Activated T-cell treated with anti-CD3 and anti-CD28 coated beads, Interleukin-2, amount 50 U/mL, for 1 hour (primary cell): ENCODE data around the gene GPBP1.
"Not testable (repeated sequence)": the region's sequence is repeated elsewhere in the genome, so short reads cannot be mapped to it uniquely, and the experiment has no call there.

Experiments used
- DNase-seq: peaks from one replicate; pipeline ENCODE4 v3.0.0-alpha.2; 2020

Gene GPBP1

DNA sequence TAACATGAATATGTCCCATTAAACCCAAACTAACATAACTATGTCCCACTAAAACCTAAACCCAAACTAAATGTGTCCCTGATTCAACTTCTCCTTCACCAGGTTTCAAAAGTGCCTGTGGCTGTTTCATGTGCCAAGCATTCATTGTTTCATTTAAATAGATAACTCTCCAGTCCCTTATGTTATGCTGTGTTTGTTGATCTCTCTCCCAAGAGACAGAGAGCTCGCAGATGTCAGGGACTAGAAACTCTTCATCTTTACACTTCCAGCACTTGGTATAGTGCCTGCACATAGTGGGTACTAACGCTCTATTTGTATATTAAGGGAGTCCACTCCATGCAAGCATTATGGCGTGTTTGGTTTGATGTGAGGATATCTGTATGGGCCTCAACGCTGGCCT lies 118.0 kb downstream of the GPBP1 start:
- no peak for DNase-seq

GRCh38 chr5:57292336-57292735 lies 118.5 kb downstream of the GPBP1 start:
- no peak for DNase-seq

GRCh38 chr5:57298295-57298984 lies 124.6 kb downstream of the GPBP1 start:
- peak; percentile 68 for DNase-seq

- DNase-seq = peak; percentile 38
Measured at GRCh38 chr5:57298985-57299491, 125.2 kb downstream of the GPBP1 start.

- no peak for DNase-seq
Measured at GRCh38 chr5:57299986-57300385, 126.1 kb downstream of the GPBP1 start.

DNA sequence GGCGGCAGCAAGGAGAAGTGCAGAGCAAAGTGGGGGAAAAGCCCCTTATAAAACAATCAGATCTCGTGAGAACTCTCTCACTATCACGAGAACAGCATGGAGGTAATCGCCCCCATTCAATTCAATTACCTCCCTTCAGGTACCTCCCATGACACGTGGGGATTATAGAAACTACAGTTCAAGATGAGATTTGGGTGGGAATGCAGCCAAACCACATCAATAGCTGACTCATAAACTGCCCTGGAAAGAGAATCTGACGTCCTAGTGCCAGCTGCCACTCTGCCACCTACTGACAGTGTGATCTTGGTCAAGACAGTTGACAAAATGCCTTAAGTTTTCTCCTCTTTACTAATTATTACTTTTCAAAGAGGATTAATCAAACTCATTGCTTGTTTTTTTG lies 128.3 kb downstream of the GPBP1 start:
- no peak for DNase-seq

GRCh38 chr5:57302643-57303042 lies 128.8 kb downstream of the GPBP1 start:
- DNase-seq = no peak

DNA sequence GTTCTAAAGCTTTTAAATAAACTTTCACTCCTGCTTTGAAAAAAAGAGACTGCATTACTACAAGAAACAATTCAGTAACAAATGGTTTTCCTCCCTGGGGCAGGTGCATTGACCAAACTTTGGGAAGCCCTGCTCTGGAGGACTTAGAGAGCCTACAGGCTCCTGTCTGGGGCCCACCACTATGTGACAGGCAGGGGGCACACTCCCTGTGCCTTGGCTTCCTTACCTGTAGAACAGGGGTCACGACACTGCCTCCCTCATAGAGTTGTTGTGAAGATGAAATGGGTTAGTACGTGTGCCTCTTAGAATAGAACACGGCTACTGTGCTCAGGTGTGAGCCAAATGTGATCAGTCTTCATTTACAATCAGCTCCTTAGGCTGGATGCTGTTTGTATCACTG lies 130.1 kb downstream of the GPBP1 start:
- no peak for DNase-seq

GRCh38 chr5:57304931-57305330 lies 131.1 kb downstream of the GPBP1 start:
- no peak for DNase-seq

GRCh38 chr5:57306359-57306758 lies 132.5 kb downstream of the GPBP1 start:
- DNase-seq = no peak

DNA sequence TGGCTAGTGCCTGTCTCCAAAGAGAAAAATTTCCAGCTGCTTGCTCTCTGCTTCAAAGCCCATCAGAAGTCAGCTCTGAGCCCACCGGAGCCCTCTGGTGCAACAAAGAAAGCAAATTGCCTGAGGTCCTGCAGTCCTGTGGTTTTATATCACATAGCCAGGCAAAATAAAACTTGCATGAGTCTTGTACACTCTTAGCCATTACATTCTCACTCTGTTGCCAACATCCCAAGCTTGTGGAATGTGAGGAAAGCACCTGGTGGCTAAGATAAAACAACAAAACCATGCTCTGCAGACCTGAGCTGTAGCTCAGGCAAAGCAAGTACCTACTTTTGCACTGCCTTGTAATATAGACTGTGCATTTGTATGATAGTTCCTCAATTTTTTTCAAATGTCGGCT lies 133.7 kb downstream of the GPBP1 start:
- DNase-seq = no peak

GRCh38 chr5:57309022-57309421 lies 135.2 kb downstream of the GPBP1 start:
- not testable (repeated sequence) for DNase-seq

DNA sequence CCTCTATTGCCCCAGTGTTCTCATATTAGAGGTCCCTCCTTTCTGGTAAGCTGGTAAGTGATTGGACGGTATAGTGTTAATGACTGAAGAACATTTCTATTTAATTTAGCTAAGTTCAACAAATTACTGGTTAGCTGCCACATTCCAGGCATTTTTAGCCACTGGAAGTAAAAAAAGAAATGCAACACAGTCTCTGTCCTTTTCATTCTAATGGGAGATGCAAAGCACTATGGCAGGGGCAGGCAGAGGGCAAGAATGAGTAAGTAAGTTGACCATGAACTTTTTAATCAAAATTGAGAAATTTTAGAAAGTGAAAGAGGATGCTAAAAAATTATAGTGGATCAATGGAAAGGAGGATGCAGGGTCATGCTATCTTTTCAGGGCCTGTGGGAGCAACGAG lies 137.4 kb downstream of the GPBP1 start:
- no peak for DNase-seq

- no peak for DNase-seq
Measured at GRCh38 chr5:57311921-57312735, 138.3 kb downstream of the GPBP1 start.

DNA sequence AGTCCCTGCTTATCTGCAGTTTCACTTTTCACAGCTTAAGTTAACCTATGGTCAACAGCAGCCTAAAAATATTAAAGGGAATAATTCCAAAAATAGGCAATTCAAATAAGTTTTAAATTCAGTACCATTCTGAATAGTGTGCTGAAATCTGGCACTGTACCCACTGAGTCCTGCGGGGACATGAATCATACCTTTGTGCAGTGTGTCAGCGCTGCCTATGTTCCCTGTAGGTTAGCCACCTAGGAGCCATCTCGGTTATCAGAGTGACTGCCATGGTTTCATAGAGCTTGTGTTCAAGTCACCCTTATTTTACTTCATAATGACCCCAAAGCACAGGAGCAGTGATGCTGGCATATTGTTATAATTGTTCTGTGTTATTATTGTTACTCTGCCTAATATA lies 139.9 kb downstream of the GPBP1 start:
- no peak for DNase-seq
